SK-N-SH (cell line): ENCODE results near the gene CHST11.

Experiments used
- CTCF ChIP-seq: fragments of 200-600 bp; sonication (generic); IDR thresholded peaks from 2 replicates; pipeline ENCODE4 v1.6.1; 2017; ENCODE audit warnings: antibody characterized with exemption, mild to moderate bottlenecking, moderate library complexity
- EZH2phosphoT487 ChIP-seq: fragments of 200-600 bp; sonication (generic); IDR thresholded peaks from 2 replicates; pipeline ENCODE4 v1.6.1; 2017; ENCODE audit warnings: low read depth, mixed run types, mild to moderate bottlenecking, antibody characterized with exemption, moderate library complexity, borderline replicate concordance
- GABPA ChIP-seq: IDR thresholded peaks from 2 replicates; pipeline ENCODE4 v1.4.0; 2012; ENCODE audit warnings: low read depth, mild to moderate bottlenecking
- GATA2 ChIP-seq: sonication (generic); formaldehyde crosslinking; IDR thresholded peaks from 2 replicates; pipeline ENCODE4 v1.5.0; 2020; ENCODE audit warnings: mild to moderate bottlenecking, missing genetic modification reagents
- MAX ChIP-seq: IDR thresholded peaks from 2 replicates; pipeline ENCODE4 v1.4.0; 2012; ENCODE audit warnings: low read depth
- POLR2AphosphoS5 ChIP-seq: IDR thresholded peaks from 2 replicates; pipeline ENCODE4 v1.6.1; 2012; ENCODE audit warnings: low read depth, low read length
- RAD21 ChIP-seq: IDR thresholded peaks from 2 replicates; pipeline ENCODE4 v1.6.1; 2012; ENCODE audit warnings: mild to moderate bottlenecking, low read length
- RCOR1 ChIP-seq: fragments of 150-350 bp; IDR thresholded peaks from 2 replicates; pipeline ENCODE4 v1.6.1; 2017; ENCODE audit warnings: antibody characterized with exemption, low read length
- REST ChIP-seq: IDR thresholded peaks from 2 replicates; pipeline ENCODE4 v1.6.1; 2012; ENCODE audit warnings: mild to moderate bottlenecking, low read depth, low read length, moderate library complexity
- RFX5 ChIP-seq: IDR thresholded peaks from 2 replicates; pipeline ENCODE4 v1.6.1; 2012; ENCODE audit warnings: mild to moderate bottlenecking, improper control_type of control experiment, low read length
- TAF1 ChIP-seq: IDR thresholded peaks from 2 replicates; pipeline ENCODE4 v1.6.1; 2012; ENCODE audit warnings: low read depth, mild to moderate bottlenecking, low read length, moderate library complexity, borderline replicate concordance
- YY1 ChIP-seq: IDR thresholded peaks from 2 replicates; pipeline ENCODE4 v1.4.0; 2012; ENCODE audit warnings: low read depth, mild to moderate bottlenecking
- ZBTB33 ChIP-seq: IDR thresholded peaks from 2 replicates; pipeline ENCODE4 v1.4.0; 2012; ENCODE audit warnings: low read depth, borderline replicate concordance

GRCh38 chr12:104416136-104416535 lies 40.6 kb upstream of the CHST11 start:
- TF ChIP-seq CTCF (no peak), POLR2AphosphoS5 (no peak), TAF1 (no peak), ZBTB33 (no peak), YY1 (no peak), EZH2phosphoT487 (no peak), GATA2 (CRISPR knock-in tag) (no peak), MAX (no peak), RFX5 (no peak), RAD21 (no peak), REST (no peak), RCOR1 (no peak), GABPA (no peak)
